ENCODE results near the gene SNX32. TPM values are rescaled to one million over a fixed set of nuclear protein-coding genes. Genes with fewer than 3 reads are reported as not detected.

The SNX32 gene
- total RNA-seq, 1 experiment from 2014 or later, result not detected

DNA sequence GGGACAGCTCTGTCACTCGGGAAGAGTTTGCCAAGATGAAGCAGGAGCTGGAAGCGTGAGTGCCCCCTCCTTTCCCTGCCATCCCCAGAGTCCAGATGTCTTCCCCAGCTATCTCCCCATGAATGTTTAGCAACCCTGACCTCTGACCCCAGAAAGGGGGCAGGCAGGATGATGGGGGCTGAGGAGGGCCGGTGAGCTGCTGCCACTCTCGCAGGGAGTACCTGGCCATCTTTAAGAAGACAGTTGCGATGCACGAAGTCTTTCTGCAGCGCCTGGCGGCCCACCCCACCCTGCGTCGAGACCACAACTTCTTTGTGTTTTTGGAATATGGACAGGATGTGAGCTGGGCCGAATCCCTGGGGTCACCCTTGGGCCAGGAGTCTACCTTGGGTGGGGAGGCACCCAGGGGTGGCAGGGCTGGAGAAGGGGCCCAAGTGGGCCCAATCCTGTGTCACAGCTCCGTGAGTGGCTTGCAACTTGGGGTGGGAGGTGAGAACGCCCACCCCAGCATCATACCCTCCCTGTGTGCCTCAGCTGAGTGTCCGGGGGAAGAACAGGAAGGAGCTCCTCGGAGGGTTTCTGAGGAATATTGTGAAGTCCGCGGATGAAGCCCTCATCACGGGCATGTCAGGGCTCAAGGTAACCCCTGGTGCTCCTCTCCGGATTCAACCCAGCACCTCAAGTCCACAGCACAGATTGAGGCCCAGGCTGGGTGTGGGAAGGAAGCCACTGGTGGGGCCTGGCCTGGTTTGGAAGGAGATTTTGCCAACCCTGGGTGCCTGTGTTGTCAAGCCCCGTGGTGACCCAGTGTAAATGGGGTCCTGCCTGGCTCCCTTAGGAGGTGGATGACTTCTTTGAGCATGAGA, 16.7 kb downstream of the SNX32 start:
- Histone ChIP-seq H3K9me2 (ENCODE audit: insufficient read depth) (no peaks in the 10 kb centered on the region), H3K27me3 (ENCODE audit: insufficient read depth, low read length) (no peaks in the 10 kb centered on the region), H3K9ac (ENCODE audit: low read length) (no peak overlapping the region), H4K20me1 (ENCODE audit: insufficient read depth) (peaks cover 2% of the 10 kb centered on the region; the same call in 1 of the 2 replicates), H3K4me1 (ENCODE audit: control insufficient read depth in 1 of 2, insufficient read depth in 2 of 2, low read length in 2 of 2) (peaks cover 0 to 1% of the 10 kb centered on the region in 2 experiments; a peak in 1 of 4 replicates), H3K79me2 (ENCODE audit: insufficient read depth, low read length) (peaks cover 17% of the 10 kb centered on the region), H3K9me3 (ENCODE audit: control insufficient read depth in 1 of 2, insufficient read depth in 1 of 2, low read depth in 1 of 2, low read length in 2 of 2) (no peaks in the 10 kb centered on the region; a peak in 1 of 4 replicates), H2AFZ (ENCODE audit: low read depth, low read length, poor library complexity, severe bottlenecking) (no peak overlapping the region), H3K4me2 (ENCODE audit: low read length) (no peak overlapping the region), H3K27ac (ENCODE audit: low read depth, low read length) (no peak overlapping the region), H3K4me3 (replicated peaks in 1 of 2; ENCODE audit: low read depth in 1 of 2, low read length in 2 of 2) (no peak overlapping the region), H3K36me3 (ENCODE audit: control insufficient read depth in 1 of 2, insufficient read depth in 2 of 2, low read length in 2 of 2) (peaks cover 20 to 42% of the 10 kb centered on the region in 2 experiments)
- ATAC-seq (no peak), DNase-seq (ENCODE audit: low read depth, low spot score) (no peak)
- BruUV-seq (replicated peaks), result no TSS peak
- TF ChIP-seq, protein P1, sequence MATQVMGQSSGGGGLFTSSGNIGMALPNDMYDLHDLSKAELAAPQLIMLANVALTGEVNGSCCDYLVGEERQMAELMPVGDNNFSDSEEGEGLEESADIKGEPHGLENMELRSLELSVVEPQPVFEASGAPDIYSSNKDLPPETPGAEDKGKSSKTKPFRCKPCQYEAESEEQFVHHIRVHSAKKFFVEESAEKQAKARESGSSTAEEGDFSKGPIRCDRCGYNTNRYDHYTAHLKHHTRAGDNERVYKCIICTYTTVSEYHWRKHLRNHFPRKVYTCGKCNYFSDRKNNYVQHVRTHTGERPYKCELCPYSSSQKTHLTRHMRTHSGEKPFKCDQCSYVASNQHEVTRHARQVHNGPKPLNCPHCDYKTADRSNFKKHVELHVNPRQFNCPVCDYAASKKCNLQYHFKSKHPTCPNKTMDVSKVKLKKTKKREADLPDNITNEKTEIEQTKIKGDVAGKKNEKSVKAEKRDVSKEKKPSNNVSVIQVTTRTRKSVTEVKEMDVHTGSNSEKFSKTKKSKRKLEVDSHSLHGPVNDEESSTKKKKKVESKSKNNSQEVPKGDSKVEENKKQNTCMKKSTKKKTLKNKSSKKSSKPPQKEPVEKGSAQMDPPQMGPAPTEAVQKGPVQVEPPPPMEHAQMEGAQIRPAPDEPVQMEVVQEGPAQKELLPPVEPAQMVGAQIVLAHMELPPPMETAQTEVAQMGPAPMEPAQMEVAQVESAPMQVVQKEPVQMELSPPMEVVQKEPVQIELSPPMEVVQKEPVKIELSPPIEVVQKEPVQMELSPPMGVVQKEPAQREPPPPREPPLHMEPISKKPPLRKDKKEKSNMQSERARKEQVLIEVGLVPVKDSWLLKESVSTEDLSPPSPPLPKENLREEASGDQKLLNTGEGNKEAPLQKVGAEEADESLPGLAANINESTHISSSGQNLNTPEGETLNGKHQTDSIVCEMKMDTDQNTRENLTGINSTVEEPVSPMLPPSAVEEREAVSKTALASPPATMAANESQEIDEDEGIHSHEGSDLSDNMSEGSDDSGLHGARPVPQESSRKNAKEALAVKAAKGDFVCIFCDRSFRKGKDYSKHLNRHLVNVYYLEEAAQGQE (IDR thresholded peaks at IDR 0.05; ENCODE audit: low read depth), result no peak
- TF ChIP-seq SIN3A (IDR thresholded peaks at IDR 0.05; ENCODE audit: low read depth), result no peak
- no peak for TF ChIP-seq RAD21 (IDR thresholded peaks at IDR 0.05; ENCODE audit: low read depth)
- TF ChIP-seq, protein P2, sequence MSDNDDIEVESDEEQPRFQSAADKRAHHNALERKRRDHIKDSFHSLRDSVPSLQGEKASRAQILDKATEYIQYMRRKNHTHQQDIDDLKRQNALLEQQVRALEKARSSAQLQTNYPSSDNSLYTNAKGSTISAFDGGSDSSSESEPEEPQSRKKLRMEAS (IDR thresholded peaks at IDR 0.05), result no peak
- TF ChIP-seq EGR1 (IDR thresholded peaks at IDR 0.05; ENCODE audit: low read depth), result no peak
- no peak for TF ChIP-seq TCF7L2 (IDR thresholded peaks at IDR 0.05; ENCODE audit: borderline replicate concordance, extremely low read depth, insufficient read depth, insufficient read length)
- no peak for TF ChIP-seq ZFX (IDR thresholded peaks at IDR 0.05)
- TF ChIP-seq ZNF274 (IDR thresholded peaks at IDR 0.05; ENCODE audit: low read depth, low read length), result no peak
- no peak for TF ChIP-seq EZH2 (IDR thresholded peaks at IDR 0.05)
- no peak for TF ChIP-seq SRF (IDR thresholded peaks at IDR 0.05; ENCODE audit: low read depth)
- TF ChIP-seq POLR2AphosphoS5 (IDR thresholded peaks at IDR 0.05; ENCODE audit: low read depth, low read length), result no peak
- TF ChIP-seq, protein P3, sequence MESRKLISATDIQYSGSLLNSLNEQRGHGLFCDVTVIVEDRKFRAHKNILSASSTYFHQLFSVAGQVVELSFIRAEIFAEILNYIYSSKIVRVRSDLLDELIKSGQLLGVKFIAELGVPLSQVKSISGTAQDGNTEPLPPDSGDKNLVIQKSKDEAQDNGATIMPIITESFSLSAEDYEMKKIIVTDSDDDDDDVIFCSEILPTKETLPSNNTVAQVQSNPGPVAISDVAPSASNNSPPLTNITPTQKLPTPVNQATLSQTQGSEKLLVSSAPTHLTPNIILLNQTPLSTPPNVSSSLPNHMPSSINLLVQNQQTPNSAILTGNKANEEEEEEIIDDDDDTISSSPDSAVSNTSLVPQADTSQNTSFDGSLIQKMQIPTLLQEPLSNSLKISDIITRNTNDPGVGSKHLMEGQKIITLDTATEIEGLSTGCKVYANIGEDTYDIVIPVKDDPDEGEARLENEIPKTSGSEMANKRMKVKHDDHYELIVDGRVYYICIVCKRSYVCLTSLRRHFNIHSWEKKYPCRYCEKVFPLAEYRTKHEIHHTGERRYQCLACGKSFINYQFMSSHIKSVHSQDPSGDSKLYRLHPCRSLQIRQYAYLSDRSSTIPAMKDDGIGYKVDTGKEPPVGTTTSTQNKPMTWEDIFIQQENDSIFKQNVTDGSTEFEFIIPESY (IDR thresholded peaks at IDR 0.05; ENCODE audit: extremely low read depth, insufficient replicate concordance, low read length), result no peak
- TF ChIP-seq EZH2phosphoT487 (IDR thresholded peaks at IDR 0.05; ENCODE audit: borderline replicate concordance), result no peak
- no peak for TF ChIP-seq CEBPB (IDR thresholded peaks at IDR 0.05; ENCODE audit: low read depth)
- TF ChIP-seq ELF1 (IDR thresholded peaks at IDR 0.05; ENCODE audit: borderline replicate concordance, low read depth), result no peak
- no peak for TF ChIP-seq FOSL1 (IDR thresholded peaks at IDR 0.05; ENCODE audit: low read depth)
- TF ChIP-seq SP1 (IDR thresholded peaks at IDR 0.05; ENCODE audit: low read depth), result no peak
- no peak for TF ChIP-seq CBX3 (IDR thresholded peaks at IDR 0.05; ENCODE audit: low read depth)
- no peak for TF ChIP-seq JUND (IDR thresholded peaks at IDR 0.05)
- ChIA-PET RAD21 (ENCODE audit: low non-redundant PET in 1 of 2, low total read pairs in 2 of 2, uncharacterized antibody in 2 of 2, unreplicated experiment in 2 of 2) (no interaction called here), POLR2A (interaction anchor here (1.1 to 4.2 kb wide), 3 partner anchors 8 to 21 kb away, joined by 4 to 16 read pairs (median 8); partner anchors contain the start of genes CFL1 and MUS81), CTCF (interaction anchor here (1.0 to 2.4 kb wide), 8 partner anchors 8 to 138 kb away, joined by 3 to 15 read pairs (median 4); partner anchors contain the start of genes FIBP, KAT5 and MUS81)
- intact Hi-C loops (cut with micrococcal nuclease), result no loop called here

Data from HCT116 (cell line).